H1 (cell line): ENCODE results near the gene SLC9C2. TPM values are rescaled to one million over a fixed set of nuclear protein-coding genes. Genes with fewer than 3 reads are reported as not detected.

Source experiments
- EZH2 ChIP-seq: fragments of 200-600 bp; sonication (generic); IDR thresholded peaks from 2 replicates; pipeline ENCODE4 v1.7.1; 2012; ENCODE audit warnings: low read depth, mild to moderate bottlenecking, moderate library complexity, low read length, inconsistent platforms; ENCODE audit not compliant: severe bottlenecking
- SUZ12 ChIP-seq: fragments of 200-600 bp; sonication (generic); IDR thresholded peaks from 2 replicates; pipeline ENCODE4 v1.6.1; 2012; ENCODE audit warnings: mild to moderate bottlenecking, inconsistent platforms, low read length, moderate library complexity, mixed read lengths
- polyA plus RNA-seq, 7 experiments: library from polyadenylated mRNA; depleted of rRNA in 3 of 7; stranded (reverse) in 5 of 7; unstranded in 2 of 7; fragments of >200 nt in 5 of 7; fragments of 200-250 nt in 2 of 7; gene quantifications; 1 replicate in 5 of 7; 2 replicates in 1 of 7; 4 replicates in 1 of 7; pipeline versions ENCODE4 v1.2.1 to v1.2.3, GENCODE V29; 2011 to 2013; ENCODE audit warnings: missing spikeins in 2 of 7, mixed read lengths in 2 of 7
- total RNA-seq: library from RNA; stranded (reverse); fragmentation: NEBNext Ultra II Directional; extraction: Animal tissue kit (Norgen Biotek cat#: 25700); gene quantifications from 2 replicates; pipeline ENCODE4 v1.2.1, GENCODE V29; 2021

SLC9C2 gene
- total and polyA plus RNA-seq, 2 of the 8 experiments (the other 6 are each of a cell fraction or from before 2014, with no cell fraction given): not detected

DNA sequence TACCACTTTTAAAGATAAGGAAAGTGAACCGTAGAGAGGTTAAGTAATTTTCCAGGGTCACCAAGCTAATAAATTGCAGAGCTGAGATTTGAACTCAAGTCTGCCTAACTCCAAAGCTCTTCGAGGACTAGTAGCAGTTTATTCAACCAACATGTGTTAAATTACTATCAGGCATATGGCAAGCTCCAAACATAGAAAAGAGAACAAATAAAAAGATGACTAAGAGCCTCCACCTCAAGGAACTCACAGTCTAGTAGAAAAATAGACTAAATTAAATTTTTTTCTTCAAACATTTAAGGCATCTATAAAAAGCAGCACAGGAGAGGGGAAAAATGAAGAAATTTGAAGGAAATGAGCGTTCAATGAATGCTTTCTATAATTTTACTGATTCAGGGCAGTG is 22.2 kb downstream of the SLC9C2 start (continued):
- no peak for TF ChIP-seq SUZ12
- no peak for TF ChIP-seq EZH2
- TF ChIP-seq, all 59 proteins: peak for 0
